Measurements from ENCODE around the gene CCDC8. TPM values are rescaled to one million over a fixed set of nuclear protein-coding genes. Genes with fewer than 3 reads are reported as not detected.
"Not testable (repeated sequence)": the region's sequence is repeated elsewhere in the genome, so short reads cannot be mapped to it uniquely, and the experiment has no call there.

CCDC8 gene
- total RNA-seq, 1 donor, result not detected

DNA sequence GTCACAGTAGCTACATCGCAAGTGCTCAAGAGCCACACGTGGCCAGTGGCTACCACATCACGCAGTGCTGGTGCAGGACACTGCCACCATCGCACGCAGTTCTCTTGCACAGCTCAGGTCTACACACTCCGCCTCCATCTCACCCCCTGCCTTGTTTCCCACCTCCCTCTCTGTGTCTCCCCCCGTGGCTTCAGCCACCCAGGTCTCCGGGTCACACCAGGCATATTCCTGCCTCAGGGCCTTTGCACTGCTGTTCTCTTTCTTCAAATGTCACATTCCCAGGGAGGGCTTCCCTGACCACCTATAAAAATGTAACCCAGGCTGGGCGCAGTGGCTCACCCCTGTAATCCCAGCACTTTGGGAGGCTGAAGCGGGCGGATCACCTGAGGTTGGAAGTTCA, 10.6 kb downstream of the CCDC8 start:
- H3K4me3 ChIP-seq (ENCODE audit: low read length), result no peak overlapping the region
- peaks cover 15% of the 10 kb centered on the region for H3K4me1 ChIP-seq (ENCODE audit: insufficient read depth, low read length)
- H3K27me3 ChIP-seq (ENCODE audit: insufficient read depth, low read length), result peaks cover 34% of the 10 kb centered on the region
- no peaks in the 10 kb centered on the region for H3K9me3 ChIP-seq (ENCODE audit: low read depth, low read length)

DNA sequence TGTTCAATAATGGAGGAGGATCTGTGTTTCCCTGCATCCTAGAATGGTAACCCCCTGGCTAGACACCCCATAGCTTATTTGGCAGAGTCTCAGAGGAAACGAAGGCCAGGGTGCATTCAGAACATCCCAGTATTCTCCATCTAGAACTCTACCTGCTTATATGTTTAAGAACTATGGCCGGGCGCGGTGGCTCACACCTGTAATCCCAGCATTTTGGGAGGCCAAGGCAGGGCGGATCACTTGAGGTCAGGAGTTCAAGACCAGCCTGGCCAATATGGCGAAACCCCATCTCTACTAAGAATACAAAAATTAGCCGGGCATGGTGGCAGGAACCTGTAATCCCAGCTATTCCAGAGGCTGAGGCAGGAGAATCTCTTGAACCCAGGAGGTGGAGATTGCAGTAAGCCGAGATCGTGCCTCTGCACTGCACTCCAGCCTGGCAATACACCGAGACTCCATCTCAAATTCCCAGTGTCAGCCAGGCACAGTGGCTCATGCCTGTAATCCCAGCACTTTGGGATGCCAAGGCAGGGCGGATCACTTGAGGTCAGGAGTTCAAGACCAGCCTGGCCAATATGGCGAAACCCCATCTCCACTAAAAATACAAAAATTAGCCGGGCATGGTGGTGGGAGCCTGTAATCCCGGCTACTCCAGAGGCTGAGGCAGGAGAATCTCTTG, 15.4 kb downstream of the CCDC8 start:
- H3K27me3 ChIP-seq (ENCODE audit: insufficient read depth, low read length); H3K4me3 ChIP-seq (ENCODE audit: low read length); H3K9me3 ChIP-seq (ENCODE audit: low read depth, low read length); H3K4me1 ChIP-seq (ENCODE audit: insufficient read depth, low read length): not testable (repeated sequence)

DNA sequence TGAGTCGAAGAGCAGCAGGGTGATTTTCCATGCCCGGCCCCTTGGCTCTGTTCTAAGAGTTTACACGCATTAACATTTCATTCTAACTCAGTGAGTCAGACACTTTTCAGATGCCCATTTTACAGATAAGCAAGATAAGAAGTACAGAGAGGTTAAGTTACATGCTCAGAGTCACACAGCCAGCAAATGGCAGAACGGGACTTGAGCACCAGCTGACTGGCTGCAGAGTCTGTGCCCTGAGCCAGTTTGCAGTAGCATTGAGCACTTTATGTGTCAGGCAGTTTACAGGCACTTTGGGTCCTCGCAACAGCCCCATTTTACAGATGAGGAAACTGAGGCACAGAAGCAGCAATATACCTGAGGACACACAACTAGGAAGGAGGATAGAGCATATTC, 19.0 kb downstream of the CCDC8 start:
- H3K27me3 ChIP-seq (ENCODE audit: insufficient read depth, low read length), result no peaks in the 10 kb centered on the region
- no peaks in the 10 kb centered on the region for H3K9me3 ChIP-seq (ENCODE audit: low read depth, low read length)
- no peaks in the 10 kb centered on the region for H3K4me1 ChIP-seq (ENCODE audit: insufficient read depth, low read length)
- no peak overlapping the region for H3K4me3 ChIP-seq (ENCODE audit: low read length)

DNA sequence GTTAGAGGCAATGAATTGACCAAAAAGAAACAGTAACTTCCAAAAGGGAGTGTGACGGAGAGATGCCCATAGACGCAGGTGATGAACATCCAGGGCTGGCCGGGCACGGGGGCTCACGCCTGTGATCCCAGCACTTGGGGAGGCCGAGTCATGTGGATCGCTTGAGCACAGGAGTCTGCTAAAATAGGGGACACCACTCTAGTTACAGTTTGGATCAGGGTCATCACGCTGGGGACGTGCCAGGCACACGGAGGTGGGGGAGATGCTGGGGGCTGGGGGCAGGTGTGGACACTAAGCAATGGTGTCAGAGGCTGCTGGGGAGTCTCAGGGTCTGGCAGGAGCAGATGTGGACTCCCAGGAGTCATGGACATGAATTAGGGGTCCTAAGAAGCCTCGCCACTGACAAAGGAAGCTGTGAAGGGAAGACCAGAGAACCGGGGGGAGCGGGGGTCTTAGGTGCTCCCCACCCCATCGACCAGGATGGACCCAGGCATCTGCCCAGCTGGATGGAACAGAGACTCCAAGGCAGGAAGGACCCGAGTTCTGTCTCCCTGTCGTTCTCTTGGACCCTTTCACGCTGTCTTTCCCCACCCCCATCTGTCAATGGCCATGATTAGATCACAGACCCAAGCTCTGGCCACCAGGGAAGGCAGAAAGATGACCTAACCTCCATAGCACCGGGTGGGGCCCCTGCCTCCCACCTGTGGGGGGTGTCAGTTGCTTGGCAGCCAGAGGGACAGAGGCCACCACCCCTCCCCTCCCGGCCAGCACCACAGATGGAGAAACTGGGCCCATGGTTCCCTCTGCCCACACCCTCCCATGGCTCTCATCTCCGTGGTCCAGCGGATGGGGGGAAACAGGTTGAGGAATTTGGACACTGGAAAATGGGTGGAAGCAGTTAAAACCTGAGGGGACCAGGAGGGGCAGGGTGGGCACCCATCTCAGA, 19.6 kb downstream of the CCDC8 start:
- no peak overlapping the region for H3K4me3 ChIP-seq (ENCODE audit: low read length)
- no peaks in the 10 kb centered on the region for H3K4me1 ChIP-seq (ENCODE audit: insufficient read depth, low read length)
- H3K9me3 ChIP-seq (ENCODE audit: low read depth, low read length), result no peaks in the 10 kb centered on the region
- no peaks in the 10 kb centered on the region for H3K27me3 ChIP-seq (ENCODE audit: insufficient read depth, low read length)

DNA sequence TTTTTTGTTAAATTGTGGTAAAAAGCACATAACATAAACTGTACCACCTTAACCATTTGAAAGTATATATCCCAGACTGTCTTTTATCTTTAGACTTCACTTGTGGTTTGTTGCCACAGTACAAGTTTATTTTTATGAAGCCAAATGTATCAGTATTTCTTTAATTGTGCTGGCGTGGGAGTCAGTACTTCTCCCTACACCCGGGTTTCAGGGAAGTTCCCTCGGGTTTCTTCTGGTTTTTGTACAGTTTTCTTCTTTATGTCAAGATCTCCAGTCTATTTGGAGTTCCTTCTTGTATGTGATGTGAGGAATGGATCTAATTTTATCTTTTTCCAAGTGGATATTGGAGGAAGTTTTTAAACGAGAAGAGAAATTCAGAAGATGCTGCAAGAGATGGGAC, 20.5 kb downstream of the CCDC8 start:
- Histone ChIP-seq H3K27me3 (ENCODE audit: insufficient read depth, low read length) (no peaks in the 10 kb centered on the region), H3K4me3 (ENCODE audit: low read length) (no peak overlapping the region), H3K4me1 (ENCODE audit: insufficient read depth, low read length) (no peaks in the 10 kb centered on the region), H3K9me3 (ENCODE audit: low read depth, low read length) (no peaks in the 10 kb centered on the region)

DNA sequence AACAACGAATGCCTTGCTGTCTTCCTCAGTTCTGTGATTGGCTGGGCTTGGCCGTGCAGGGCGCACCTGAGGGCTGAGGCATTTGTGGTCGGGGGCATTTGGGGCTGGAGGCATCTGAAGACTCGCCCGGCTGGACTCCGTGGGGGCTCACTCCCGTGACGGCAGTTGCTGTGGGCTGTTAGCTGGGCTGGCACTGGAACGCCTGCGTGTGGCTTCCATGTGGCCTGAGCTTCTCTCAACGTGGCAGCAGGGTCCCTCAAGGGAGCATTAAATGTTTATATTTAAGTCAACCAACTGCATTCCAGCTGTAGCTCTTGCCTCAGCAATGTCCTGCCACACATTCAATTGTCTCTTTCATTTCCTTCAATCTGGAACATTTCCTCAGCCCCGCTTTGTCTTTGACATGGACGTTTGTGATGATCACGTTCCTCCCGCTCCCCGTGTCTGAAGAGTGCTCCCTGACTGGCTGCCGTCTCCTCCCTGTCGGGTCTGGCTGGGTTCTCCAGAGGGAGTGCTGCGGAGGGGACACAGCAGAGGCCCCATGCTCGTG, 21.0 kb downstream of the CCDC8 start:
- Histone ChIP-seq H3K4me1 (ENCODE audit: insufficient read depth, low read length) (no peaks in the 10 kb centered on the region), H3K27me3 (ENCODE audit: insufficient read depth, low read length) (no peaks in the 10 kb centered on the region), H3K9me3 (ENCODE audit: low read depth, low read length) (no peaks in the 10 kb centered on the region), H3K4me3 (ENCODE audit: low read length) (no peak overlapping the region)

DNA sequence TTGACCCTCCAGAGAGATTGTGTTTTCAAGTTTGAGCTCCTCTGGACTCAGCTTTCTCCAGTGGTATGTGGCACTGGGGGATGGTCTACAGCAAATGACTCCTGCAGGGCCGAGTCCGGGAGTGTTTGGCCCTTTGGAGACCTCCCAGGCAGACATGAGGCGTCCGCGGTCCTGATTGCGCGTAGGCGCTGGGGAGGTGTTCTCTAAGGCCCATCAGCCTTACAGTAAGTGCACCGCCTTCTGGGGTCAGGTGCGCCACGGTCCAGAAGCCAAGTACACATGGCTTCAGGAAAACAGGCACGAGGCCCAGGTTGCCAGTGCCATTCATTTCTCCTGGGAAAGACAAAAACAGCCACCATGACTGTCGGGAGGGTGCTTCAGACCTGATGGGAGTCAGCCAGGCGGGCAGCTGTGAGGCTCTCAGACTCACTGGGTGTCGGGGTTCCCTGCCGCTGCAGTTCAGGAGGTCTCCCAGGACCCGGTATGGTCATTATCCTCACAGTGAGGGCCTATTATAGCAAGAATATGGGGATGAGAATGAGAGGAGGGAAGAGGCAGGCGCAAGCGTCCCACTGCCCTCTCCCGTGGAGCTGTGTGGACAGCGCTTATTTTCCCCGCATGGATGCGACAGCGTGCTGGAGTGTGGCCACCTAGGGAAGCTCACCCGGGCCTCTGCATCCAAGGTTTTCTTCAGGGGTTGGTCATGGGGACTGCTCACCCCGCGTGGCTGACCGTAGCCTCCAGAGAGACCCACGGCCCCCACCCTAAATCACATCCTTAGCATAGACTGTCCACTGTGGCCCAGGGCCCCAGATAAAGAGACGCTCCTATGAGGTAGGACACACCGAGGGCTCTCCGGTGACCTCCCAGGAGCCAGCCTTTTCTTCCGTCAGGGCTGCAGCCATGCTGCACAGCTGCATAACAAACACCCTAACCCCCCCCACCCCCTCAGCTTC, 21.8 kb downstream of the CCDC8 start:
- Histone ChIP-seq H3K4me3 (ENCODE audit: low read length) (no peak overlapping the region), H3K4me1 (ENCODE audit: insufficient read depth, low read length) (no peaks in the 10 kb centered on the region), H3K9me3 (ENCODE audit: low read depth, low read length) (no peaks in the 10 kb centered on the region), H3K27me3 (ENCODE audit: insufficient read depth, low read length) (no peaks in the 10 kb centered on the region)

DNA sequence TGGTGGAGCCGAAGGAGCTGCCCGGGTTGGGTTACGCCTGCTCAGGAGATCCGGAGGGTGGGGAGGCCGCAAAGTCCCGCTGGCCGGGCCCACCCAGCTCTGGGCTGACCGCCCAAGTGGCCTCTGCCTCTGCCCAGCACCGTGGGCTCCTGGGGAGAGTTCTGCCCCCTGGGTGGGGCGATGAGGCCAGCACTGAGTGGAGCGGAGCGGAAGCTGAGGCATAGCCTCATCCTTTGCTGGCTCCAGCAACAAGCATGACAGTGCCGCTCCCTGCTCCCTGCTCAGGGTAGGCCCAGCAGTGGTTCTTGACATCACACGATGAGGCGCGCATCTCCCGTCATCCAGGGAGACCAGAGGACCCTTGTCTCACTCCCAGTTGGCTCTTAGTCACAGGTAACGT, 22.5 kb downstream of the CCDC8 start:
- Histone ChIP-seq H3K4me1 (ENCODE audit: insufficient read depth, low read length) (no peaks in the 10 kb centered on the region), H3K27me3 (ENCODE audit: insufficient read depth, low read length) (no peaks in the 10 kb centered on the region), H3K9me3 (ENCODE audit: low read depth, low read length) (no peaks in the 10 kb centered on the region), H3K4me3 (ENCODE audit: low read length) (no peak overlapping the region)

DNA sequence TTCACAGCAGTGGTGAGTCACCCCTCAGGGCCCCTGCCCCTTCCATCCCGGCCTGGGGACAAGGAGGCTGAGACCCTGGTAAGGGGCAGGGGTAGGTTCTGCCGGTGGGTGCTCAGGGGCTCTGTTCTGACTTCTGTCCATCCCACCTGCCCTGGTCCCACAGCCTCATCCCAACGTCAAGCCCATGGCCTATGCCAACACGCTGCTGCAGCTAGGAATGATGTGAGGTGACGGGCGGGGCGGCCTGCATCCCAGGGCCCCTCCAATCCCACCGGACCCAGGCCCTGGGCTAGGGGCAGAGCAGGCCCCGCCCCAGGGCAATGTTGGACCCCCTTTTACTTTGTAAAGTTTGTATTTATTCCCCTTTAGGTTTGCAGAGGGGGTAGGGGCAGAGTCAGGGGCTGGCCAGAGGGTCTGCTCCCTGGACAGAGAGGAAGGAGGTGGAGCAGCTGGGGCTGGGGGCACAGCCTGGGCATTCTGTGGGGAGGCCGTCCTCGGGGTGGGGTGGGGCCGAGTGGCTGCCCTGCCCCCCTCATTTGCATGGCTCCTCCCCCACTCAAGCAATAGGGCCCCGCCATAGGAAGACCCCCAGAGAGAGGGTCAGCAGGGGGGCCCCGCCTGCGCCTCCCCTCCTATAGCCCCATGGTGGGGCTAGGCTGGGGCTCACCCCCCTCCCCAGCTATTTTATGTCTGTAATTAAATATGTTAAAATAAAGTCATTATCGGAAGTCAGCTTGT, 23.1 kb downstream of the CCDC8 start:
- H3K9me3 ChIP-seq (ENCODE audit: low read depth, low read length), result no peaks in the 10 kb centered on the region
- H3K4me3 ChIP-seq (ENCODE audit: low read length), result no peak overlapping the region
- H3K4me1 ChIP-seq (ENCODE audit: insufficient read depth, low read length), result no peaks in the 10 kb centered on the region
- no peaks in the 10 kb centered on the region for H3K27me3 ChIP-seq (ENCODE audit: insufficient read depth, low read length)

DNA sequence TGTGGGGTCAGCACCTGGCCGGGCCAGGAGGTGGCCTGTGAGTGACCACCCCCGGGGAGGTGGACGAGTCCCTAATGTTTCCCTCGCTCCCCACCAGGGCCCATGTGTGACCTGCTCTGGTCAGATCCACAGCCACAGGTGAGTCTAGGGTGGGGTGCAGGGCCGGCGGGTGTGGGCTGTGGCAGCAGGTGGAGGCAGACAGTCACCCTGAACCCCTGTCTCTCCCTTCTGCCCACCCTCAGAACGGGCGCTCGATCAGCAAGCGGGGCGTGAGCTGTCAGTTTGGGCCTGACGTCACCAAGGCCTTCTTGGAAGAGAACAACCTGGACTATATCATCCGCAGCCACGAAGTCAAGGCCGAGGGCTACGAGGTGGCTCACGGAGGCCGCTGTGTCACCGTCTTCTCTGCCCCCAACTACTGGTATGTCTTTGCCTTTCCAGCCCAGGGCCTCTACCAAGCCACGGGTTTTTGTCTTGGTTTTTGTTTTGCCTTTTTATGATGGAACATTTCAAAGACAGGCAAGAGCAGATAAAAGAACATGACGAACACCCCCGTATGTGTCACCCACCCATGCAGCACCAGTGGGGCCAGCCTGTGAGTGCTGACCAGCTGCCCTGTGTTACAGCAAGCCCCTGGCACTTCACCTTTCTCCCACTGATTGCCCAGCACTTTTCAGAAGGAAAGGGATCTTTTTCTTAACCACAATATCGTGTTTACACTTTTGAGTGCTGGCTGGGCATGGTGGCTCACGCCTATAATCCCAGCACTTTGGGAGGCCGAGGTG, 24.9 kb downstream of the CCDC8 start:
- Histone ChIP-seq H3K4me1 (ENCODE audit: insufficient read depth, low read length) (no peaks in the 10 kb centered on the region), H3K4me3 (ENCODE audit: low read length) (no peak overlapping the region), H3K27me3 (ENCODE audit: insufficient read depth, low read length) (no peaks in the 10 kb centered on the region), H3K9me3 (ENCODE audit: low read depth, low read length) (no peaks in the 10 kb centered on the region)

DNA sequence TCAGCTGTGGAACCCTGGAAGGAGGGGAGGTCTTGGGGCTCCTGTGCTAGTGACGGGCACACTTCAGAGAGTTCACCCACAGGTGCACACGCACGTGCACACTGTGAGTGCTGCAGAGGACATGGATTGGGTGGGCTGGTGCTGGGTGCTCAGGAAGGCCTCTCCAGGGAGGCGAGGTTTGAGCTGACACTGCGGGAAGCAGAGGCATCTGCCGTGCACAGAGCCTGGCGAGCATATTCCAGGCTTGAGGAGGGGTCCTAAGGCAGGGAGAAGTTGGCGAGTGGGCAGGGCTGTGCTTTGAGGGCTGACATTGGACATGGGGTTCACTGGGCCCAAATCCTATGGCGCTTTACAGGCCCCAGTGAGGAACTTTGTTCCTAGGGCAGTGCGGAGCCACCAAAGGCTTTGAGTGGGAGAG, 25.6 kb downstream of the CCDC8 start:
- H3K9me3 ChIP-seq (ENCODE audit: low read depth, low read length), result no peaks in the 10 kb centered on the region
- H3K4me1 ChIP-seq (ENCODE audit: insufficient read depth, low read length), result no peaks in the 10 kb centered on the region
- no peak overlapping the region for H3K4me3 ChIP-seq (ENCODE audit: low read length)
- no peaks in the 10 kb centered on the region for H3K27me3 ChIP-seq (ENCODE audit: insufficient read depth, low read length)

DNA sequence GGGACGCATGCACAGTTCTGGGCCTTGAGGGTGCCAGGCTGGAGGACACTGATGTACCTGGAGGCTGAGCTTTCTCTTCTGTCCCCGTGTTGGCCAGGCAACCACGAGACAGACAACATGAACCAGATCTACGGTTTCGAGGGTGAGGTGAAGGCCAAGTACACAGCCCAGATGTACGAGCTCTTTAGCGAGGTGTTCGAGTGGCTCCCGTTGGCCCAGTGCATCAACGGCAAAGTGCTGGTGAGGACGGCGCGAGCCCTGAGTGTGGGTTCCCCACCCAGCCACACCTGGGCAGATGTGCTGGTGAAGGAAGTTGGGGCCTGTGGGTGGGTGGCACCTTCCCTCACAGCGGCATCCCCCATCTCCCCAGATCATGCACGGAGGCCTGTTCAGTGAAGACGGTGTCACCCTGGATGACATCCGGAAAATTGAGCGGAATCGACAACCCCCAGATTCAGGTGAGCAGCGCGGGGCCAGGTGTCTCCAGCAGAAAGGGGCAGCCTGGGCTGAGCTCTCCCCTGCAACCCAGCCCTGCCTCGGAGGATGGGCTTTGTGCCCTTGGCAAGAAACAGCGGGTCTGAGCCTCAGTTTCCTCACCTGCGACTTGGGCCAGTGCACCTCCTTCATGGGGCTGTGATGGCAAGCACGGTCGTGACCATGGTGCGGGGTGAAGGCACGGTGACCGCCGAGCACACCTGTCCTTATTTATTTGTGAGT, 26.2 kb downstream of the CCDC8 start:
- H3K4me1 ChIP-seq (ENCODE audit: insufficient read depth, low read length), result no peaks in the 10 kb centered on the region
- H3K9me3 ChIP-seq (ENCODE audit: low read depth, low read length), result no peaks in the 10 kb centered on the region
- H3K4me3 ChIP-seq (ENCODE audit: low read length), result no peak overlapping the region
- no peaks in the 10 kb centered on the region for H3K27me3 ChIP-seq (ENCODE audit: insufficient read depth, low read length)

DNA sequence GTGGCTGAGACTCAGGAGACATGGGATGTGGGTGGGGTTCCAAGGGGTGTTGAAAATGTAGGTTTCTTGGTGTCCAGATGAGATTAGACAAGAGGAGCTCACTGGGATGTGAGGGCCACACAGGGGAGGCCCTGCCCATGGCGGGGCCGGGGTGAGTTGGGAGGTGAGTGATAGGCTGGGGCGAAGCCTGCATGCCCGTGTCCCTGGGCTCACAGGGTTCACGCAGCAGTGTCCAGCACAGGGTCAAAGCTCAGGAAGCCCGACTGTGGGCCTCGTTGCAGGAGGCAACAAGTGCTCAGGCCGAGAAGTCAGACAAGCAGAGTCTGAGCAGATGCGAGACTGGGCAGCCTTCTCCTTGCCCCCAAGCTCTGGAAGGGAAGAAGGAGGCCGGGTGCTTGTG, 27.2 kb downstream of the CCDC8 start:
- no peak overlapping the region for H3K4me3 ChIP-seq (ENCODE audit: low read length)
- H3K27me3 ChIP-seq (ENCODE audit: insufficient read depth, low read length), result no peaks in the 10 kb centered on the region
- H3K9me3 ChIP-seq (ENCODE audit: low read depth, low read length), result no peaks in the 10 kb centered on the region
- H3K4me1 ChIP-seq (ENCODE audit: insufficient read depth, low read length), result no peaks in the 10 kb centered on the region

All from mononuclear cell (primary cell).